Adrenal gland (tissue), 12 donors: ENCODE data around the gene CAMK1. TPM values are rescaled to one million over a fixed set of nuclear protein-coding genes. Genes with fewer than 3 reads are reported as not detected.

Experiments
- DNase-seq, 7 donors: peaks; one replicate each; pipeline ENCODE4 v3.0.0-alpha.2; 2019 to 2020
- H3K27ac ChIP-seq, 5 donors: fragments of 200-600 bp; sonication (generic) in 4 of 5; 1 replicate in 3 of 5; 2 replicates in 2 of 5; pipeline versions ENCODE4 v1.5.1 to v1.8.0; 2016 to 2020; ENCODE audit warnings: mild to moderate bottlenecking in 1 of 5
- H3K27me3 ChIP-seq: fragments of 200-600 bp; 2 replicates; pipeline ENCODE4 v1.8.0; 2021
- H3K36me3 ChIP-seq, 2 donors: fragments of 200-600 bp; replicated peaks in 1 of 2; 1 replicate in 1 of 2; 2 replicates in 1 of 2; pipeline versions ENCODE4 v1.5.1 to v1.8.0; 2018 to 2022
- H3K4me1 ChIP-seq, 2 donors: fragments of 200-600 bp; replicated peaks in 1 of 2; 1 replicate in 1 of 2; 2 replicates in 1 of 2; pipeline versions ENCODE4 v1.5.1 to v1.8.0; 2018 to 2021
- H3K4me3 ChIP-seq, 4 donors: fragments of 200-600 bp; sonication (generic) in 3 of 4; one replicate each; pipeline ENCODE4 v1.5.1; 2016 to 2018
- H3K9me3 ChIP-seq, 3 donors: fragments of 200-600 bp; sonication (generic) in 1 of 3; replicated peaks in 1 of 3; 1 replicate in 2 of 3; 2 replicates in 1 of 3; pipeline versions ENCODE4 v1.5.1 to v1.8.0; 2016 to 2021
- POLR2A ChIP-seq, 2 donors: fragments of 450-650 bp; IDR thresholded peaks; one replicate each; pipeline ENCODE4 v1.6.1; 2017; ENCODE audit warnings: antibody characterized with exemption in 2 of 2, mild to moderate bottlenecking in 2 of 2, moderate library complexity in 1 of 2
- WGBS, 4 donors: extraction: QIAGEN DNeasy Blood & Tissue Kit in 2 of 4; methylation state at CpG; one replicate each; pipeline versions ENCODE4 v1.1.5 to v1.1.7; 2013 to 2017; 5-methylcytosine and 5-hydroxymethylcytosine counted together
- intact Hi-C, 2 donors: fragments of 100-400 bp; cut with DNase I; formaldehyde crosslinking; loops; one replicate each; pipeline versions ENCODE4 v1.14.1 to v1.15.0; 2022 to 2023
- polyA plus RNA-seq, 3 donors: library from polyadenylated mRNA; stranded (reverse); fragments of 200-250 nt in 2 of 3; fragments of 350-450 nt in 1 of 3; fragmentation: Illumina TruSeq in 1 of 3; extraction: RNeasy Lipid Tissue Mini Kit (QIAGEN cat#74804) in 1 of 3; gene quantifications; one replicate each; pipeline ENCODE4 v1.2.3, GENCODE V29; 2013 to 2014
- total RNA-seq, 9 donors: library from RNA; depleted of rRNA in 4 of 9; stranded (reverse); fragments of >200 nt in 4 of 9; fragments of 120-200 nt in 1 of 9; fragmentation: NEBNext Ultra II Directional in 1 of 9; extraction: Animal tissue kit (Norgen Biotek cat#: 25700) in 1 of 9; gene quantifications; one replicate each; pipeline versions ENCODE4 v1.1.0 to v1.2.4, GENCODE V29; 2013 to 2023
- TF ChIP-seq, protein P1 (sequence below), 6 experiments: fragments of 450-650 bp in 4 of 6; fragments of 200-600 bp in 2 of 6; sonication (generic) in 1 of 6; IDR thresholded peaks; 1 replicate in 5 of 6; 2 replicates in 1 of 6; pipeline versions ENCODE4 v1.5.1 to v1.8.0; 2016 to 2021; ENCODE audit warnings: antibody characterized with exemption in 6 of 6, mild to moderate bottlenecking in 2 of 6, moderate library complexity in 1 of 6
- donor health status: healthy with polysubstance abuse.
- donor health status: Bipolar disorder and iron deficiency.
- donor health status: DM: yes; HTN: yes; CAD: no.
- donor health status: DM: no; HTN: no; CAD: no.
- donor health status: DM: no; HTN: no; CAD: no.
- donor health status: DM: yes; HTN: yes; CAD: no.

Gene CAMK1
- total and polyA plus RNA-seq, 12 donors = 12.7 to 281 (median 176) TPM

GRCh38 chr3:9812870-9813483 lies 43.2 kb upstream of the CAMK1 start:
- H3K4me1 ChIP-seq = peaks cover 0 to 15% of the 10 kb centered on the region in 2 donors
- TF ChIP-seq POLR2A (IDR thresholded peaks at IDR 0.05) = no peak
- TF ChIP-seq, protein P1, sequence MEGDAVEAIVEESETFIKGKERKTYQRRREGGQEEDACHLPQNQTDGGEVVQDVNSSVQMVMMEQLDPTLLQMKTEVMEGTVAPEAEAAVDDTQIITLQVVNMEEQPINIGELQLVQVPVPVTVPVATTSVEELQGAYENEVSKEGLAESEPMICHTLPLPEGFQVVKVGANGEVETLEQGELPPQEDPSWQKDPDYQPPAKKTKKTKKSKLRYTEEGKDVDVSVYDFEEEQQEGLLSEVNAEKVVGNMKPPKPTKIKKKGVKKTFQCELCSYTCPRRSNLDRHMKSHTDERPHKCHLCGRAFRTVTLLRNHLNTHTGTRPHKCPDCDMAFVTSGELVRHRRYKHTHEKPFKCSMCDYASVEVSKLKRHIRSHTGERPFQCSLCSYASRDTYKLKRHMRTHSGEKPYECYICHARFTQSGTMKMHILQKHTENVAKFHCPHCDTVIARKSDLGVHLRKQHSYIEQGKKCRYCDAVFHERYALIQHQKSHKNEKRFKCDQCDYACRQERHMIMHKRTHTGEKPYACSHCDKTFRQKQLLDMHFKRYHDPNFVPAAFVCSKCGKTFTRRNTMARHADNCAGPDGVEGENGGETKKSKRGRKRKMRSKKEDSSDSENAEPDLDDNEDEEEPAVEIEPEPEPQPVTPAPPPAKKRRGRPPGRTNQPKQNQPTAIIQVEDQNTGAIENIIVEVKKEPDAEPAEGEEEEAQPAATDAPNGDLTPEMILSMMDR (IDR thresholded peaks at IDR 0.05) = no peak
- no peaks in the 10 kb centered on the region for H3K27me3 ChIP-seq
- no peaks in the 10 kb centered on the region for H3K9me3 ChIP-seq
- DNase-seq = no peak
- H3K4me3 ChIP-seq = no peak overlapping the region
- H3K27ac ChIP-seq = no peak overlapping the region
- WGBS, 4 donors = 90 to 96% (median 95%) methylated on average over 5 to 9 of the region's 9 CpGs
- H3K36me3 ChIP-seq = peaks cover 0 to 5% of the 10 kb centered on the region in 2 donors
- intact Hi-C loops = no loop called here

DNA sequence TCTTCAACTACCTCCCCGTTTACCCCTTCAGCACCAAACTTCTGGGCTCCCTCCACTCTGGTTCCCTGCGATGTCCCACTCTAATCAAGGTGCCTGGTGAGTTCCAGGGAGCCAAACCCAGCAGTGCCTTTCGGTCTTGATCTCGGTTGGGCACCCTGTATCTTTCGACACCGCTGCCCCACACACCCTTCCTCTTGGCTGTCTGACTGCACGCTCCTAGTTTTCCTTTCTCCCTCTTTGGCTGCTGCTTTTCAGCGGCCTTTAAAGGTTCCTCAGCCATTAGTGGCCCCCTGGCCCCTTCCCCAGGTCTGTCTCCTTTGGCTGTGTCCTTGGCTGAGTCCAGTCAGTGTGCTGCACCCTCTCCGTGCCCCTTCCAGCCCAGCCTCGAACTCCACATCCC lies 41.1 kb upstream of the CAMK1 start:
- Histone ChIP-seq H3K27me3 (no peaks in the 10 kb centered on the region), H3K36me3 (peaks cover 0 to 22% of the 10 kb centered on the region in 2 donors), H3K4me3 (peak overlapping the region in 2 of 4 donors; percentile 52 to 68), H3K9me3 (no peaks in the 10 kb centered on the region), H3K4me1 (peaks cover 0 to 15% of the 10 kb centered on the region in 2 donors), H3K27ac (peak overlapping the region in 3 of 5 donors; percentile 87 to 93 (median 89))
- no peak for DNase-seq
- intact Hi-C loops = no loop called here
- TF ChIP-seq POLR2A (IDR thresholded peaks at IDR 0.05) = no peak
- TF ChIP-seq, protein P1 (IDR thresholded peaks at IDR 0.05) = no peak
- 50 to 65% (median 54%) methylated on average over 10 of the region's 10 CpGs for WGBS, 4 donors

DNA sequence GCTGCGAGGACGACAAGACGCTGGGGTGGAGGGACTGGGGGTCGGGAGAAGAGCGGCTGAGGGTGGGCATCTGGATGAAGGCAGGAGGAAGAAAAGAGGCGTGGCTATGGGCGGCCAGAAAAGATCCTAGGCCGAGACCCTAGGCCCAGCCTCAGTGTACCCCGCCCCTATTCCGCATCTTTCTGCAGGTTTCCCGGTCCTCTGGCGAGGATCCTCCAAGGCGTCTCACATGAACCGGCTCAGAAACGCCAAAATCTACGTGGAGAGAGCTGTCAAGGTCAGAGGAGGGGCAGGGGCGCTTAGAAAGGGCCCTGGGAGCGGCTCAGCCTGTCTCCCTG lies 40.7 kb upstream of the CAMK1 start:
- Histone ChIP-seq H3K36me3 (peaks cover 0 to 26% of the 10 kb centered on the region in 2 donors), H3K4me3 (peak overlapping the region; percentile 5 to 68 (median 52)), H3K27me3 (no peaks in the 10 kb centered on the region), H3K27ac (peak overlapping the region in 4 of 5 donors; percentile 87 to 93 (median 88)), H3K4me1 (peaks cover 0 to 15% of the 10 kb centered on the region in 2 donors), H3K9me3 (no peaks in the 10 kb centered on the region)
- TF ChIP-seq POLR2A (IDR thresholded peaks at IDR 0.05) = no peak
- TF ChIP-seq, protein P1 (IDR thresholded peaks at IDR 0.05) = no peak
- 2 to 14% (median 4%) methylated on average over 10 to 18 of the region's 18 CpGs for WGBS, 4 donors
- intact Hi-C loops = no loop called here
- DNase-seq = peak in 2 of 7 donors; percentile 25 to 61

- intact Hi-C loops = loop anchor here in 1 of 2 donors (10.0 kb wide), 1 partner anchor 55 kb away; no protein-coding TSS in a partner anchor
- DNase-seq = peak; percentile 68 to 87 (median 78)
- Histone ChIP-seq H3K9me3 (no peaks in the 10 kb centered on the region), H3K4me3 (peak within 1 kb of the TSS; percentile 5 to 68 (median 52)), H3K27me3 (no peaks in the 10 kb centered on the region), H3K4me1 (peaks cover 0 to 15% of the 10 kb centered on the region in 2 donors), H3K36me3 (peaks cover 0 to 32% of the 10 kb centered on the region in 2 donors), H3K27ac (peak within 1 kb of the TSS; percentile 11 to 93 (median 88))
- TF ChIP-seq, protein P1 (IDR thresholded peaks at IDR 0.05) = peak in 1 of 6 experiments; percentile 13
- TF ChIP-seq POLR2A (IDR thresholded peaks at IDR 0.05) = peak in 1 of 2 donors; percentile 73
- WGBS, 4 donors = 1 to 6% (median 3%) methylated on average over 4 to 76 of the region's 76 CpGs
Observed at GRCh38 chr3:9809615-9810432, 40.1 kb upstream of the CAMK1 start, which contains the start of gene TTLL3. Gene TTLL3 (plus strand): TSS chr3:9810262. CDS start chr3:9810662, 400 bp downstream.
